CD4-positive, alpha-beta T cell treated with Interleukin-15 for 4 hours (primary cell): Measurements from ENCODE around the gene PRKCE.

Experiments
- DNase-seq: peaks from one replicate; pipeline ENCODE4 v3.0.0-alpha.2; 2020; ENCODE audit warnings: low spot score

PRKCE gene

GRCh38 chr2:46150445-46150955 is 499.0 kb downstream of the PRKCE start:
- no peak for DNase-seq

- no peak for DNase-seq
These were observed 500.1 kb downstream of the PRKCE start for GRCh38 chr2:46151577-46151976.

- no peak for DNase-seq
These were observed 502.7 kb downstream of the PRKCE start for GRCh38 chr2:46153996-46154753.

- DNase-seq: no peak
These were observed 505.8 kb downstream of the PRKCE start for GRCh38 chr2:46157072-46157965.

- DNase-seq: no peak
These were observed 506.5 kb downstream of the PRKCE start for GRCh38 chr2:46157966-46158310.

- no peak for DNase-seq
These were observed 507.2 kb downstream of the PRKCE start for GRCh38 chr2:46158661-46159060.

- no peak for DNase-seq
These were observed 508.9 kb downstream of the PRKCE start for GRCh38 chr2:46160326-46160725.

GRCh38 chr2:46161315-46161714 is 509.8 kb downstream of the PRKCE start:
- no peak for DNase-seq

GRCh38 chr2:46161911-46162310 is 510.4 kb downstream of the PRKCE start:
- DNase-seq: no peak

- DNase-seq: no peak
These were observed 511.0 kb downstream of the PRKCE start for GRCh38 chr2:46162329-46163097.

GRCh38 chr2:46163098-46163430 is 511.6 kb downstream of the PRKCE start:
- no peak for DNase-seq

- no peak for DNase-seq
These were observed 512.5 kb downstream of the PRKCE start for GRCh38 chr2:46163804-46164528.

GRCh38 chr2:46164529-46165301 is 513.2 kb downstream of the PRKCE start:
- no peak for DNase-seq

GRCh38 chr2:46165916-46166315 is 514.4 kb downstream of the PRKCE start:
- no peak for DNase-seq

- no peak for DNase-seq
These were observed 515.9 kb downstream of the PRKCE start for GRCh38 chr2:46167406-46167805.

- DNase-seq: no peak
These were observed 516.4 kb downstream of the PRKCE start for GRCh38 chr2:46167924-46168323.

- DNase-seq: no peak
These were observed 518.0 kb downstream of the PRKCE start for GRCh38 chr2:46169467-46169866.

- DNase-seq: no peak
These were observed 518.6 kb downstream of the PRKCE start for GRCh38 chr2:46170026-46170425.

GRCh38 chr2:46170611-46171350 is 519.3 kb downstream of the PRKCE start:
- no peak for DNase-seq

GRCh38 chr2:46171411-46171953 is 520.0 kb downstream of the PRKCE start:
- DNase-seq: no peak
